Right renal cortex interstitium (tissue), 3 donors: ENCODE measurements around the gene SRSF1. TPM values are rescaled to one million over a fixed set of nuclear protein-coding genes. Genes with fewer than 3 reads are reported as not detected.
"Not testable (repeated sequence)": the region's sequence is repeated elsewhere in the genome, so short reads cannot be mapped to it uniquely, and the experiment has no call there.

ENCODE experiments used
- DNase-seq, 3 donors: peaks; one replicate each; pipeline ENCODE4 v3.0.0-alpha.2; 2013; ENCODE audit warnings: low read depth in 3 of 3, low spot score in 2 of 3
- polyA plus RNA-seq, 3 donors: library from polyadenylated mRNA; unstranded; fragments of 120-200 nt; gene quantifications; one replicate each; pipeline ENCODE4 v1.2.1, GENCODE V29; 2013; ENCODE audit not compliant: insufficient read length in 3 of 3

SRSF1 gene, protein sequence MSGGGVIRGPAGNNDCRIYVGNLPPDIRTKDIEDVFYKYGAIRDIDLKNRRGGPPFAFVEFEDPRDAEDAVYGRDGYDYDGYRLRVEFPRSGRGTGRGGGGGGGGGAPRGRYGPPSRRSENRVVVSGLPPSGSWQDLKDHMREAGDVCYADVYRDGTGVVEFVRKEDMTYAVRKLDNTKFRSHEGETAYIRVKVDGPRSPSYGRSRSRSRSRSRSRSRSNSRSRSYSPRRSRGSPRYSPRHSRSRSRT
- polyA plus RNA-seq: 100 to 1,000 TPM; 403 to 437 (median 436) TPM

DNA sequence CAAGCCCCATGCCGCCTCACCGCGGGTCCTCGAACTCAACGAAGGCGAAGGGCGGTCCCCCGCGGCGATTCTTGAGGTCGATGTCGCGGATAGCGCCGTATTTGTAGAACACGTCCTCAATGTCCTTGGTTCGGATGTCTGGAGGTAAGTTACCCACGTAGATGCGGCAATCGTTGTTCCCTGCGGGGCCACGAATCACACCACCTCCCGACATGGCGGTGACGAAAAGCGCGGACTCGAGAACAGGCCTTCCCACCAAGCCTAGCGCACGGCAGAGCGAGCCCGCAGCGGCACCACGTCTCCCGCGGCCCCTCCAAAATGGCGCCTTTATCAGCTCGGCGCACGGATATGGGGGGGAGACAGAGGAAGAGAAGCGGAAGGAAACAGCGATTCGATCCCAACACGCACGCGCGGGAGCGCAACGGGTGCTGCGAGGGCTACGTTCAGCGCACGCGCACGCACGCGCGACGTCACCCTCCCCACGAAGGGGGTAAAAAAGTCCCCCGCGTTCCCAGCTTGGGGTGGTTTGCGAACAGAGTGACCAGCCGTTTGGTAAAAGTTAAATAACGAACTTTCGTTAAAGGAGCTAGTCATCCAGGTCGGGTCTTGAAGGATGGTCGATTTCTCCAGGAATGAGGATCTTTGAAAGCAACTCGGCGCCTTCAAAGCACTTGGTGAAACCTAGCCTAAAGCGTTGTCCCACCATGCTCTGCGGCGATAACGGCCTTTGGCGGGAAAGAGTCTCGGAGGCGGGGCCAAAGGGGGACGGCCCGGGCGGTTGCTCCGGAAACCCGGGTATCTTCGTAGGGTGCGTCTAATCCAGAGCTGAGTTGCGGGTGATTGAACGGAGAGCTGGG, at the start of gene SRSF1:
TSS of gene SRSF1 (minus strand) at position 323 of the 857 bp plus-strand sequence. CDS start at position 214, 109 bp downstream.
- peak; percentile 97 to 99 (median 98) for DNase-seq

DNA sequence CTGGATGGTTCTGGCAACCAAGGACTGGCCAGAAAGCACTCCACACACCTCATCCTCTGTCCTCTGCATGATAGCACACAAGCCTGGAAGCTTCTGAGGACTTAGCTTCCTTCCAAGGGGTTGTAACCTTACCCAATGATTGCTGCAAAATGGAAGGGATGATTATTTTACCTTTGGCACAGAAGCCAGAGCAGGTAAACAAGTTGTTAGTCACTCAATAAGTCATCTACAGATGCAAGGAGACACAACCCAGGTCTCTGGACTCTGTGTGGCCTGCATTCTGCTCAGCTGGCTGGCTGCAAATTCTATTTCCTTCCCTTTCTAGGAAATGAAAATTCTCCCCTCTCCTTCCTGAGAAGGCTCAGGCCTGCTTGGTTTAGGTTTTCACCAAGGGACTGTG, 49.4 kb upstream of the SRSF1 start:
- DNase-seq: no peak

DNA sequence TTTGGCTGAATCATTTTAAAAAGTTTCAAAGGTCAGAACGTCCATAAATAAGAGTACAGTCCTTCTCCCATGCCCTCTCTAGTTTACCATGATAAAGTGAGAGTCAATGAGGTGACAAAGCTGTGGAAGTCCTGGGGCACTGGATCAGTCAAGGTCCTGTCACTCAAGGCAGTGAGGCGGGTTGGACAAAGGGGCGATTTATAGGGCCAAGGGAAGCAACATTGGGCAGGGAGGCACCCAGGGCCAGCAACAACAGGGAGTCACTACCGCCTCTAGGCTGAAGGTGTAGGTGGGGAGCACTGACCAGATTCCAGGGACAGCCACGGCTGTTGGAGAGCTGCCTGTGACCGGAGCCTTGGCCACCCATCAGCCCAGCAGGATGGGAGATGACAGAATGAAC, 47.6 kb upstream of the SRSF1 start:
- no peak for DNase-seq

DNA sequence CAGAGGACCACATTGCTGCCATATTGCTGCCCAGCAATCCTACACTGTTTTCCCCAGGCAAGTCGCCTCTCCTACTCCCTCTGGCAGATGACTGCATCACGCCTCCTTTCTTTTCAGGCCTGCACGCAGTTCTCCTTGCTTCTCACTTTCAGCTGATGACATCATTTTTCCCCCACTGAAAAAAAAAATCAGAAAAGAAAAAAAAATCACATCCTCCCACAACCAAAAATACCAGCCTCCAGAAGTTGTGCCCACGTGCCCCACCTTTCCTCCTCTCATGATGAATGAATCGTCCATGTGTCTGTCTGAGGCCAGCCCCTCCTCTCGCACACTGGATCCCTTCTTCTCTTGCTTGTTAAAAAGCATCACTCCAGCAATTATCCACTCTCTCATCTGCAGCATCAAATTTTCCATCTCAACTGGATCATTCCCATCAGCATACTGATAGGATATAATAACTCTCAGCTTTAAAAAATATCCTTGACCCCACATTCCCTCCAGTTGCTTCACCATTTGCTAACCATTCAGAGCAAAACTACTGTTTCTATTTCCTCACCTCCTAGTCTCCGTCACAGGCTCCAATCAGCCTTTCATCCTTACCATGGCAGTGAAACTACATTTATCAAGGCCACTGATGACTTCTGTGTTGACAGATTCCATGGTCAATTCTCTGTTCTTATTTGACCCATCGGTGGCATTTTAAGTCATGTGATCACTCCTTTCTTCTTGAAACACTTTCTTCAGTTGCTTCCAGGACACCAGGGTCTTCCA, 46.1 kb upstream of the SRSF1 start:
- DNase-seq: no peak

DNA sequence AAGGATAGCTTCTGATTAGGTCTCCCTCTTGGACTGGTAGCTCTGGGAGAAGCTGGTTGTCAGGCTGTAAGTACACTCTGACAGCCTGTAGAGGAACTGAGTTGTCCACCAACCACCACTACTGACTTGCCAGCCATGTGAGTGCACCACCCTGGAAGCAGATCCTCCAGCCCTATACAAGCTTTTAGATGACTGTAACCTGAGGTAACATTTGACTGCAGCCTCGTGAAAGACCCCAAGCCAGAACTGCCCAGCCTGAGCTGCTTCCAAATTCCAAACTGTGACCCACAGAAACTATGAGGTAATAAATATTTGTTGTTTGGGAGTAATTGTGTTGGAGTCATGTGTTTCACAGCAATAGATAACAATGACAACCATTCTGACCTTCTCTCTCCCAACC, 45.4 kb upstream of the SRSF1 start:
- no peak for DNase-seq

DNA sequence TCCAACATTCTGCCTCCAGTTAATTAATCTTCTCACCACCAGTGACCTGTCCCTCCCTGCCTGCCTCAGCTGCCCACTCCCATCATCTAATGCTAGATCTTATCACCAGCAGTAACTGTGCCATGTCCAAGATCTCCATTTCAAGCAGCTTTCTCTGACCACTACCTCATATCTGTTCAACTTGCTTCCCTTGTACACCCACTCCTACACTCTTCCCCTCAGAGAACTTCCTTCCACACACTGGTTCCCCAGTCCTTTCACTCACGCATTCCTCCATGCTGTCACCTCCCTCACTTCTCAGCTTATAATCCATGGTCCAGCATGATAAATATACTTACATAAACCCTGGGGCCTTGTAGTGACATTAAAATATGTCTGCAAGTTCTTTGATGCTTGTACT, 44.4 kb upstream of the SRSF1 start:
- no peak for DNase-seq

DNA sequence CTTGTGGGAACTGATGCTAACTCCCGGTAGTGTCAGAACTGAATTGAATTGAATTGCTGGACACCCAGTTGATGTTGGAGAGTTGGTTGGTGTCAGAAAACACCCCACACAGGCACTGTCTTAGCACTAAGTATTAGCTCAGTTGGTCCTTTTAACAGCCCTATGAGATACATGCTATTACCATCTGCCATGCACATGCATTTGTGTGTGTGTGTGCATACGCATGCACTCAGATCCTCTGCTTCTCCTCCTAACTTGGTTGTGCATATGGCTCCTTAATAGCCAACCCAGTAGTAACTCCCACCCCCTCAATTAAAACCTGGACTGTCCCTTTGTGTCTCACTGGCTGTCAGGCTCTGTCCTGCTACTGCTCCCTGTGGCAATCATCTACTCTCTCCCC, 43.9 kb upstream of the SRSF1 start:
- DNase-seq: no peak

DNA sequence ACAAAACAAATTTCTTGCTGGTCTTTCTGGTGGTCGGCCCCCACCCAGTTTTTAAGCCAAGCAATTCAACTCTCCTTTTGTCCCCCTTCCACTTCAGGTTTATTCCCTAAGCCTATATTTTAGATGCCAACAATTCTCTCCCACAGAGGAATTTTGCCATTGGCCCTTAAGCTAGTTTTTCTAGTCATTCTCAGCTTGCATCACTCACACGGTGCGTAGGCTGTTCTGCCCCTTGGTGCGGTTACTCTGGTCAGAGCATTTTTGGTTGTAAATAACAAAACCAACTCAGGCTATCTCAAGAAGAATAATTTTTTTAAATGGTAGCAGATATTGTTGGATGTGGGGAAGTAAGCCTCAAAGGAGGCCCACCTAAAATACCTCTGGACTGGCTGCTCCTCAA, 42.5 kb upstream of the SRSF1 start:
- no peak for DNase-seq

DNA sequence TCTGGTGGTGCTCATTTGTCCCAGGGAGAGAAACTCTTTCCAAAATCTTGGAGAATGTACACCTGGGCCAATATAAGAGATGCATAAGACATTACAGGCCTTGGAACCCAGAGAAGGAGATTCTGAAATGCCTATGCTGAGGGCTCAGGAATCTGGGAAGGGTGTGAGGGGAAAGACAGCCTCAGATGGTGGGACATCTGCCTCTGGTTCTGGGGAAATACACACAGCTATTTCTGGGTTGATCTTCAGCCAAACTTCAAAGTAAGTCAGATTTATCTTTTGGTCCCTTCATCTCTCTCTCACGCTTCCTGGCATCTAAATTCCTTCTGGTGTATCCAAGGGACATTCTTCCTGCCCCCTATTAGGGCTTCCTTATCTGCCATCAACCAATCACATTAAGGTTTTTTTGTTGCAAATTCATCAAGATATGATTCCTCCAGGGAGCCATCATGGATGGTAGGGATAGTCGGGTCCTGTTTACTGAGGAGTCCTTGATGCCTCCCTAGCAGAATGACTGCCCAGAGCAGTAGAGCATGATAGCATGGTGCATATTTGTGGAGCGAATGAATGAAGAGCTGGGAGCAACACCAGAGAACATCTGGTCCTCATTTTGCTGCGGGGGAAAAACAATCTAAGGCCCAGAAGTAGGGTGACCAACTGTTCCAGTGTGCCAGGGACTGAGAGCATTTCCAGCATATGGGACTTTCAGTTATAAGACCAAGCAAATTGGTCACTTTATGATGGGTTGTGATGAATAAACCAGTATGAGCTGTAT, 40.5 kb upstream of the SRSF1 start:
- no peak for DNase-seq

DNA sequence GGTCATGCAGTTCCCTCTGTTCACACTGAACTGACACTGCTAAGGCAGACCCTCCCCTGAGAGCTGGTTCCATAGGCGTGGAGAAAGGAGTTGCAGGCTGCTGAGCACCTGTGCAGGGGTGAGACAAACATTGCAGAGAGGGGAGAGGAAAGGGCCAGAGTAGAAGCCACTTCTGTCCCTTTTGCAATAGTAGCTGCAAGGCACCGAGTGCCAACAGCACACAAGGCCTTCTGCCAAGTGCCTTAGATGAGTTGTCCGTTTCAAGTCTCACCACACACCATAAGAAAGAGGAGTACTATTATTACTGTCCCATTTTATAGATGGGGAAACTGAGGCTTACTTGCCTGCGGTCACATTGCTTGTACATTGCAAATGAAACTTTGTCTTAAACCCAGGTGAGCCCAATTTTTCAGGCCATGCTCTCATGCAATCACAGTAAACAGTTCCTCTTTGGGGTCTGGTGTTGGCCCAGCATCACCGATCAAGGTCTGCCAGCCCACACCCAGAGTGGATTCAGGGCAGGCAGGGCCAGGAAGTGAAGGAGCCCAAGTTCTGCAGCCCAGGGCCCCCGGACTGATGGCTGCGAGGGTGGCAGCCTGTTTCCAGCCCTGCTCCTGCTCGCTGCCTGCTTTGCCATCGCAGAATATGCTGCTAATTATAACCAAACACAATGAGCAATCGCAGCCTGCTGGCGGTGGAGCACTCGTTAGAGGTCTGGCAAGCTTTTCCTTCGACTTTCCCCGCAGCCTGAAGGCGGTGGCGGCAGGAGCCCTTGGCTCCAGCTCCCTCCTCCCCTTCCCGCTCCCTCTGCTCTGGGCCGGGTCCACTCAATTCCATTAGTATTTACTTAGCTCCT, 39.4 kb upstream of the SRSF1 start:
- no peak for DNase-seq

DNA sequence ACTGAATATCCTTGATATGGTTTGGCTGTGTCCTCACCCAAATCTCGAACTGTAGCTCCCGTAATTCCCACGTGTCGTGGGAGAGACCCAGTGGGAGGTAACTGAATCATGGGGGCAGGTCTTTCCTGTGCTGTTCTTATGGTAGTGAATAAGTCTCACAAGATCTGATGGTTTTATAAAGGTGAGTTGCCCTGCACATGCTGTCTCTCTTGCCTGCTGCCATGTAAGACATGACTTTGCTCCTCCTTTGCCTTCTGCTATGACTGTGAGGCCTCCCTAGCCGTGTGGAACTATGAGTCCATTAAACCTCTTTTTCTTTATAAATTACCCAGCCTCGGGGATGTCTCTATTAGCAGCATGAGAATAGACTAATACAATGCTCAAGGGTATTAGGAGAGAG, 37.2 kb upstream of the SRSF1 start:
- DNase-seq: not testable (repeated sequence)

DNA sequence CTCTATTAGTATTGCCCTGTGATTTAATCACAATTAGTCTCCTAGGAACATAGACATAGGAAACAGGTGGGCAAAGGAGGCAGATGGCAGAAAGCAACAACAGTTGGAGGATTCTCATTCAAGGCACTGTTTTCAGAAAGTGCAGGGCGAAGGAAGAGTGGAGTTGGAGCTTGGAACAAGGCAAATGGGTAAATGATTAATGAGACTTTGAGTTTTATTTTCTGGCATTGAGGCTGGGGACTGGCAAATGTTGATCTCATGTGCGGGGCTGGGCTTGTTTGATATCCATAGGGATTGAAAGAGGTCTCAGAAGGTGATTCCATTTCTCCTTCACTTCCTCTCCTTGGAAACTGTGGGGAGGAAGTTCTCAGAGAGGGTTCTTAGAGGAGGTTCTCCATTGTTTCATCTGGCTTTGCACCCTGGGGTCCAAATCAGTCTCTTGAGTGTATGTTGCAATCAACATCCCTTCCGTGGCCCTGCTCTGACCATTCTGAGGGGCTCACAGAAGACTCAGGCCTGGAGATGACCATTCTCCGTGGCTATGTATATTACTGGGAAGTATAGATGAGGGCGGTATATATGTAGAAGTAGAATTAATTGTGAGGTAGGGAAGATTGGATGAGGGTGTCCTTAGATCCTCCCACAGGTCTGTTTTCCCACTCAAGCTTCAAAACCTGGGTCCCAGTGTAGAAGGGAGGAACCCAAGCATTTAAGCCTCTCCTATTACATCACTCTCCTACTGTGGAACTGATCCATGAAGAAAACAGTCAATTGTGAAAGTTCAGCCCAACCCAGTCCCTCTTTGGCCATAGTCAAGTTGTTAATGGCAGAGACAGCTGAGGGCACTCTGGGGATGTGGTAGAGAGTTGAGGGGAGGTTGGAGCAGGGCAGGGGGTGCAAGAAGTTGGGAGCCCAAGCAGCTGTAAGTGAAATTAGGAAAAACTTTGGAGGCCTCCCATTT, 36.5 kb upstream of the SRSF1 start:
- DNase-seq: no peak

DNA sequence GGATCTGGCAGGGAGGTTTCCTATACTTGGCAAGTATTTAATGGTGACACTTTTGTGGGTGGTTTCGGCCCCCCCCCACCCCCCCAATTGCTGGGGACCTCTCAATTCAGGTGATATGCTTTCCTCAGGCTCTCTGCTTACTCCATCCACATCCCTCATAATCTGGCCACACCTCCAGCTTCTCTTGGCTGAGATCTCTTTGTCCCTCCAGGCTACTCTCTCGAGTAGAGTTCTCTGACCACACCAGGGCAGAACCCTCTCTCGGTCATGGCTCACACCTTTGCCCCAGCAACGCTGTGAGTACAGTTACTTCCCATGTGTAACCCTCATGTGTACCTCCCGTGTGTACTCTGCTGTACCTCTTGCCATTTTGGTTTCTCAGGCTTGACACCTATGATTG, 34.1 kb upstream of the SRSF1 start:
- no peak for DNase-seq

DNA sequence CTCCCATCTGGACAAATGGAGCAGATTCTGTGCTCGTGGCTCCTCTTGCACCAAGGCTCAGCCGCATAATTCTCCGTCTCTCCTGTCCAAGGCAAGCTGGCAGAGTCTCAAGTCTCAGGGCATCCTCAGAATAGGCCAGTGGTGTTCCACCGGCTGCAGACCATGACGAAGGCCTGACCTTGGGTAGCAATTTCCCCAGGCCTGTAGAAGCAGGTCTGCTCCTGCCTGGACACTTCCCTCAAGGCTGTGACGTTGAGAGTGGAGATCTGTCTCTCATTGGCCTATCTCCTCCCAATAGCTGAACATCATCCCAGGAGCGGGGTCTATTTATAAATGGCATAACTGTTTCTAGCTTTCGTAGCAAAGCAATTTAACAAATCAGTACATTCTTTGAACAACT, 33.3 kb upstream of the SRSF1 start:
- DNase-seq: no peak

DNA sequence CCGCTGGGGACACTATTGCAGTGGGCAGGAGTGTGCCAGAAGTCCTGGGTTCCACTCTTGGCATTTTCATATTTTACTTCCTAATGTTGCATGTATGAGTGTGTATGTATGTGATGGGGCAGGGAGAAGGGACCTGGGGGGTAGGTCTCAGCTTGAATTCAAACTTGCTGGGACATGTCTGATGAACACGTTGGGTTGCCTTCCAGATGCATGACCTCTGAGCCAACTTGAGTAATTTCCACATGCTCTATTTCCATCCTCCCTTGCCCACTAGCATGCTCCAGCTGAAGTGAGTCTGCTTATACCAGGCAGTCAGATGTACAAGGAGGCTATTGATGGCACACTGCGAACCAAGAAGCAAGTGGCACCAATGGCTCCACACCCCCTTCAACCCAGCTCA, 32.9 kb upstream of the SRSF1 start:
- no peak for DNase-seq

DNA sequence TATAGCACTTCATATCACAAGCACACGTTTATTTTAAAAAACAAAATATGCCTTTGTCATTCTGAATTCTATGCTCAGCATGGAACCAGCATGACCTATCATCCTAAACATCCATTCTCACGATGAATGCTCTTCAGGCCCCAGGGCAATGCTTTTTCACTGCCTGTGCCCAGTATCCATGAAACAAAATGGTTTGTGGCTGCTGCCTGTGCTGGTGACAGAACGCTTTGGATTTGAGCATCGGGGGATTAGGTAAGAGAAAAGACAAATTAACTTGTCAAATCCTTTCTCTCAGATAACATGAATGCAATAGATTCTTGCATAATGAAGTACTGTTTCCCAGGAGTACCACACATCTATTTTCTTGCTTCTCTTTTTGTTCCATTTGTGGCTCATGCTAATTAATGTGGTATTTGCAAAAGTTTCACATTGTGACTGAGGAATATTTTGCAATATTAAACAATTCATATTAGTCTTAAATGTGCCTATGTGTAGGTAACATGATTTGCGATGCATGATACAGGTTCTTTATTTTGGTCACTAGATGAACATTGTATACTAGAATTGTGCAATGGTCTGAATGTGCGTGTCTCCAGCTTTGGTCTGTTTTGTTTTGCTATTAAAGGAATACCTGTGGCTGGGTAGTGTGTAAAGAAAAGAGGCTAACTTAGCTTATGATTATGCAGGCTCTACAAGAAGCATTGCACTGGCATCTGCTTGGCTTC, 25.8 kb upstream of the SRSF1 start:
- DNase-seq: no peak

DNA sequence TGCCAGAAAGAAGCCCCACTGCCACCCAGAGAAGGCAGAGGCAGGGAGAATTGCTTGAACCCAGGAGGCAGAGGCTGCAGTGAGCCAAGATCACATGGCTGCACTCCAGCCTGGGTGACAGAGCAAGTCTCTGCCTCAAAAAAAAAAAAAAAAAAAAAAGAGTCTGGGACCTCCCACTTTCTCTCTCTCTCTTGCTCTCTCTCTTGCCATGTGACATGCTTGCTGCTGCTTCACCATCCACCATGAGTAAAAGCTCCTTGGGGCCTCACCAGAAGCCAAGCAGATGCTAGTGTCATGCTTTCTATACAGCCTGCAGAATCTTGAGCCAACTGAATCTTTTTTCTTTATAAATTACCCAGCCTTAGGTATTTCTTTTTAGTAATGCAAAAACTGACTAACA, 21.5 kb upstream of the SRSF1 start:
- no peak for DNase-seq

DNA sequence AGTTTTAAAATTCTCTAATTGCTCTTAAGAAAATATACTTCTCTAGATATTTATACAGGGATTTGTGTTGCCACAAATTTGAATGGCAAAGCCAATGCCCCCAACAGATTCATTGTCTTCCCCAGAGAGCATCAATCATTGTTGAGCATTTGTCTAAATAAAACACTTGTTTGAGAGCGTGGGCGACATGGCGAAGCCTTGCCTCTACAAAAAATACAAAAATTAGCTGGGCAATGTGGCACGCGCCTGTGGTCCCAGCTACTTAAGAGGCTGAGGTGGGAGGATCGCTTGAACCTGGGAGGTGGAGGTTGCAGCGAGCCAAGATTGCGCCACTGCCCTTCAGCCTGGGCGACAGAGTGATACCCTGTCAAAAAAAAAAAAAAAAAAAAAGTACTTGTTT, 13.4 kb upstream of the SRSF1 start:
- no peak for DNase-seq
